Measurements from ENCODE around the gene ELMOD3.

ELMOD3 gene

DNA sequence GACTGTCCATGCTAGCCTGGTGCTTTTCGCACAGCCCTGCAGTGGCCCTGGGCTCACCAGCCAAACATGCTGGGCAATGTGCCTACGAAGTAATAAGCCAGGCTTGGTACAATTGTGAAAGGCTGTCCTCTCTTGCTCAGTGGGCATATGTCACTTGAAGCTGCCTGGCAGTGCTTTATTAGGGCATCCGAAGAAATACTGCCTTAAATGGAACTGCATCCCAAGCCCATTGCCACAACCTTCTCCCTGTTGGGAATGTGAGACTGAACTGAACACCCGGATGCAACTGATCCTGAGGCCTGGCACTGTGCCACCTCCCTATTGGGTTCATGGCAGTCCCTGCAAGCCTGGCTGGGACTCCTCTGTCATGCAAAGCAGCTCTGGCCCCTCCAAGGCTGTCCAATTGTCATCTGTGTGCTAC is 39.7 kb downstream of the ELMOD3 start:
- no peak overlapping the region for H3K4me3 ChIP-seq (ENCODE audit: low read depth, low read length)
- DNase-seq (ENCODE audit: low read depth), result no peak

DNA sequence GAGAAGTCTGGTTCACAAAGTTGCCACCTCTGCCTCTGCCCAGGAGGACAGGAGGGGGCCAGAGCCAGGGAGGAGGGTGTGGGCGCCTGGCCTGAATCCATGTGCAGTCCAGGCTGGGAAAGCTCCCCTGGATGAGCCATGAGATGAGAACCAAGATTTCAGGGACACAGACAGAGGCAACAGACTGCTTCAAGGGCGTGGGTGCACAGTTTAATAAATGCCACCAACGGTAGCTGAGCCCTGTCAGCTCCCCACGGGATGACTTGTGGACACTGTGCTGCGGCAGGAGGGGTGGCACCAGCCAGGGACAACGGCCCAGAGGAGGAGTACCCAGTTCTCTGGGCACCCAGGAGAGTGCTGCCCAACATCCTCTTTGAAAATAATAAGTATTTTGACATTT is 40.4 kb downstream of the ELMOD3 start:
- TF ChIP-seq MYC (IDR thresholded peaks at IDR 0.05; ENCODE audit: low read depth, low read length) (no peak), POLR2A (IDR thresholded peaks at IDR 0.05; ENCODE audit: extremely low read depth, insufficient read length) (no peak)
- TF ChIP-seq, protein P1, sequence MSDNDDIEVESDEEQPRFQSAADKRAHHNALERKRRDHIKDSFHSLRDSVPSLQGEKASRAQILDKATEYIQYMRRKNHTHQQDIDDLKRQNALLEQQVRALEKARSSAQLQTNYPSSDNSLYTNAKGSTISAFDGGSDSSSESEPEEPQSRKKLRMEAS (IDR thresholded peaks at IDR 0.05; ENCODE audit: low read depth, low read length), result no peak
- TF ChIP-seq, protein P2, sequence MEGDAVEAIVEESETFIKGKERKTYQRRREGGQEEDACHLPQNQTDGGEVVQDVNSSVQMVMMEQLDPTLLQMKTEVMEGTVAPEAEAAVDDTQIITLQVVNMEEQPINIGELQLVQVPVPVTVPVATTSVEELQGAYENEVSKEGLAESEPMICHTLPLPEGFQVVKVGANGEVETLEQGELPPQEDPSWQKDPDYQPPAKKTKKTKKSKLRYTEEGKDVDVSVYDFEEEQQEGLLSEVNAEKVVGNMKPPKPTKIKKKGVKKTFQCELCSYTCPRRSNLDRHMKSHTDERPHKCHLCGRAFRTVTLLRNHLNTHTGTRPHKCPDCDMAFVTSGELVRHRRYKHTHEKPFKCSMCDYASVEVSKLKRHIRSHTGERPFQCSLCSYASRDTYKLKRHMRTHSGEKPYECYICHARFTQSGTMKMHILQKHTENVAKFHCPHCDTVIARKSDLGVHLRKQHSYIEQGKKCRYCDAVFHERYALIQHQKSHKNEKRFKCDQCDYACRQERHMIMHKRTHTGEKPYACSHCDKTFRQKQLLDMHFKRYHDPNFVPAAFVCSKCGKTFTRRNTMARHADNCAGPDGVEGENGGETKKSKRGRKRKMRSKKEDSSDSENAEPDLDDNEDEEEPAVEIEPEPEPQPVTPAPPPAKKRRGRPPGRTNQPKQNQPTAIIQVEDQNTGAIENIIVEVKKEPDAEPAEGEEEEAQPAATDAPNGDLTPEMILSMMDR (IDR thresholded peaks at IDR 0.05; ENCODE audit: low read depth, low read length), result no peak
- H3K4me3 ChIP-seq (ENCODE audit: low read depth, low read length), result no peak overlapping the region
- no peak for DNase-seq (ENCODE audit: low read depth)

More for the DNA sequence above, 39.7 kb downstream of the ELMOD3 start:
- TF ChIP-seq, protein P1 (IDR thresholded peaks at IDR 0.05; ENCODE audit: low read depth, low read length), result no peak
- TF ChIP-seq, protein P2 (IDR thresholded peaks at IDR 0.05; ENCODE audit: low read depth, low read length), result no peak
- no peak for TF ChIP-seq POLR2A (IDR thresholded peaks at IDR 0.05; ENCODE audit: extremely low read depth, insufficient read length)
- no peak for TF ChIP-seq MYC (IDR thresholded peaks at IDR 0.05; ENCODE audit: low read depth, low read length)

DNA sequence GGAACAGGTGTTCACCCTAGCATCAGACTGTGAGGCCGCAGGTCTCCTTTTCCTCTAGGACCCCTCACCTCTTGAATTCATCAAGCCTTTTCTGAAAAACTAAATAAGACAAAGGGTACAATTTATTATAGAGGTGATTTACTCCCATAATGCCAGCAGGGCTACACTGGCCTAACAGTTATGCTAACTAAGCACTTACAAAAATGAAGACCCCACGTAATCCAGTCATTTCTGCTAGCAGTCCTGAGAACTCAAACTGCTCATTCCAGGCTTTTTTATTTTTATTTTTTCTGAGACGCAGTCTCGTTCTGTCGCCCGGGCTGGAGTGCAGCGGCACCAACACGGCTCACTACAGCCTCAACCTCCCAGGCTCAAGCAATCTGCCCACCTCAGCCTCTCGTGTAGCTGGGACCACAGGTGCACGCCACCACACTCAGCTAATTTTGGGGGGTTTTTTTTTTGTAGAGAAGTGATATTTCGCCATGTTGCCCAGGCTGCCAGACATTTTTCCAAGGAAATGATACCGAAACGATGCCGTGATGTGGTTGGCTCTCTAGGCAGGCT is 41.4 kb downstream of the ELMOD3 start:
- H3K4me3 ChIP-seq (ENCODE audit: low read depth, low read length), result no peak overlapping the region
- no peak for TF ChIP-seq POLR2A (IDR thresholded peaks at IDR 0.05; ENCODE audit: extremely low read depth, insufficient read length)
- no peak for TF ChIP-seq MYC (IDR thresholded peaks at IDR 0.05; ENCODE audit: low read depth, low read length)
- TF ChIP-seq, protein P2 (IDR thresholded peaks at IDR 0.05; ENCODE audit: low read depth, low read length), result no peak
- TF ChIP-seq, protein P1 (IDR thresholded peaks at IDR 0.05; ENCODE audit: low read depth, low read length), result no peak
- DNase-seq (ENCODE audit: low read depth), result no peak

DNA sequence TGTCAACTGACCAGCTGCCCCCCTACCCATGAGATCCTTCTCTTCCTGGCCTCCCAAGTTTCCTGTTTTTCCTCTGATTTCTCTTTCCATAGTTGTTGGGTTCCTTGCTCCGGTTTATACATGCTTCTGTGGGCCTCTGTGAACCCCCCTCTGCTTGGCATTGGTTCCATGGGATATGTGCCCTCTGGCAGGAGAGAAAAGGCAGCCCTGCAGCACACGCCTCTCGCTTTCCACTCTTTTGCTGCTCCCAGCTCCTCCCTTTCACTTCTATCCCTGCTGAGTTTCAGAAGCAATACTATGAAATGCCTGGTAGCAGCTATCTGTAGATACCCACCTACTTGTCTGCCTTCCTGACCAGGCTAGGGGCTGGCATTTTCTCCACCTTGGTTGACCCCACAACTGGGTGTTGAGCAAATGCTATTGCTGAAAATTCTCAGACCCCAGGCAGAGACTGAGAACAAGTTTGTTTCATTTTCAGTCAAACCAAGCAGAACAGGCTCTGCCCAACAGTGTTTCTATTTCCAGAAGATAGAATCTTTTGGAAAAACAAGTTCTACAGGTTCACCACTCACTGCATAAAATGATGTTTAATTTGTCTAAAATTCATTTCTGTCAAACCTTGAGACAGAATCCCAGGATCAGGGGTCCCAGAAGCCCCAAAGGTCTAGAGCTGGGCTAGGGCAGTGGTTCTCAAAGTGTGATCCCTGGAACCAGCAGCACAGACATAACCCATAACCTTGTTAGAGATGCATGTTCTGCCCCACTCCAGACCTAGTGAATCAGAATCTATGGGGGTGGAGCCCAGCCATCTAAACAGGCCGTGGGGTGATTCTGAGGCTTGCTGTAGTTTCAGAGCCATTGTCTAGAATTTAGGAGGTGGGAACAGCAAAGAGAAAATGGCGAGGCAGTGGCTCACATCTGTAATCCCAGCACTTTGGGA is 42.2 kb downstream of the ELMOD3 start:
- no peak for DNase-seq (ENCODE audit: low read depth)
- TF ChIP-seq POLR2A (IDR thresholded peaks at IDR 0.05; ENCODE audit: extremely low read depth, insufficient read length), result no peak
- TF ChIP-seq, protein P1 (IDR thresholded peaks at IDR 0.05; ENCODE audit: low read depth, low read length), result no peak
- TF ChIP-seq, protein P2 (IDR thresholded peaks at IDR 0.05; ENCODE audit: low read depth, low read length), result no peak
- TF ChIP-seq MYC (IDR thresholded peaks at IDR 0.05; ENCODE audit: low read depth, low read length), result no peak
- H3K4me3 ChIP-seq (ENCODE audit: low read depth, low read length), result no peak overlapping the region

DNA sequence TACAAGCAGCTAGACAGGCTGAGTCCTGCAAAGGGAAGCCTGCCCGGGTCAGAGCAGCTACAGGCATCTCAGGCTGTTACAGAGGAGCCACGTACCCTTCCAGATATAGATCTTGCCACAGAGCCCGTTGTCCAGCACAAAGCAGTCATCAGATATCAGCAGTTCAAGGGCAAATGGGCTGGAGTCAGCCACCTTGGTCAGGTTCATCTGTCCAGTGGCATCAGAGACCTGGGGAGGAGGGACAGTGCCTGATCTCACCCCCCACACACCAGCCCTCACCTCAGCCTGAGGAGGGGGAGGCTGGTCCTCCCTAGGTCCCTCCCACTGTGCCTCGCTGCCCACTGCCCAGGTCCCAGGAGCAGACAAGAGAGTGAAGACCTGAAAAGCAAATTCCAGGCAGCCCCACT is 43.4 kb downstream of the ELMOD3 start:
- DNase-seq (ENCODE audit: low read depth), result no peak
- TF ChIP-seq, protein P2 (IDR thresholded peaks at IDR 0.05; ENCODE audit: low read depth, low read length), result no peak
- TF ChIP-seq, protein P1 (IDR thresholded peaks at IDR 0.05; ENCODE audit: low read depth, low read length), result no peak
- no peak for TF ChIP-seq POLR2A (IDR thresholded peaks at IDR 0.05; ENCODE audit: extremely low read depth, insufficient read length)
- no peak for TF ChIP-seq MYC (IDR thresholded peaks at IDR 0.05; ENCODE audit: low read depth, low read length)

More for the DNA sequence above, 43.4 kb downstream of the ELMOD3 start:
- no peak overlapping the region for H3K4me3 ChIP-seq (ENCODE audit: low read depth, low read length)

Measured in NB4 (cell line).